GM18870 (cell line): ENCODE measurements around the gene PAGE3.

ENCODE experiments used
- ATAC-seq: cut with Tn5 transposase; IDR thresholded peaks from one replicate; pipeline ENCODE4 v1.9.1; 2021; ENCODE audit warnings: moderate library complexity; ENCODE audit not compliant: unreplicated experiment

PAGE3 gene, protein sequence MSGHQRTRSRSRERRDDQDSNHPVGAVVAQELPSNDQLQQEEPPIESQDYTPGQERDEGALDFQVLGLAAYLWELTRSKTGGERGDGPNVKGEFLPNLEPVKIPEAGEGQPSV

GRCh38 chrX:55264816-55265215, at the start of gene PAGE3:
Gene PAGE3, minus strand, starts transcription at chrX:55264916. Its CDS starts 1,013 bp downstream, at chrX:55263903.
- ATAC-seq = no peak

- no peak for ATAC-seq
These were observed 47.9 kb upstream of the PAGE3 start for GRCh38 chrX:55312655-55313054.

DNA sequence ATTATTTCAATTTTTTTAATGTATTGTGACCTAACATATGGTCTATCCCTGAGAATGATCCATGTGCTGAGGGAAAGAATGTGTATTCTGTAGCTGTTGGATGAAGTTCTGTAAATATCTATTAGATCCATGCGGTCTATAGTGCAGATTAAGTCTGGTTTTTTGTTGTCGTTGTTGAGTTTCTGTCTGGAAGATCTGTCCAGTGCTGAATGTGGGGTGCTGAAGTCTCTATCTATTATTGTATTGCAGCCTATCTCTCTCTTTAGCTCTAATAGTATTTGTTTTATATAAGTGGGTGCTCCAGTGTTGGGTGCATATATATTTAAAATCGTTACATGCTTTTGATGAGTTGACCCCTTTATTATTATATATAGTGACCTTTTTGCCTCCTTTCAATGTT, 26.2 kb upstream of the PAGE3 start:
- ATAC-seq = no peak

- no peak for ATAC-seq
These were observed 15.1 kb upstream of the PAGE3 start for GRCh38 chrX:55279832-55280231.

GRCh38 chrX:55260806-55261205, 3.9 kb downstream of the PAGE3 start:
- no peak for ATAC-seq

DNA sequence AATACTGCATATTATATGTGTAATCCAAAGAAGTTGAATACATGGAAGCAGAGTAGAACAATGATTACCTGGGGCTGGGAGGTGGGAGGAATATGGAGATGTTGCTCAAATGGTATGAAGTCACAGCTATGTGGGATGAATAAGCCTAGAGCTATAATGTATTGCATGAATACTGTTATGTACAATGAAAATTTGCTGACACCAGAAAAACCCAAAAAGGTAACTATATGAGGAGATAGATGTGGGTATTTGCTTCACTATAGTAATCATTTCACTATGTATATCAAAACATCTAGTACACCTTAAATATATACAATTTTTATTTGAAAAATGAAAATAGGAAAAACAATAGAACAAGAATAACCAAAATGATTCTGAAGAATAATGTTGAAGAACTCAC, 11.2 kb downstream of the PAGE3 start:
- no peak for ATAC-seq

DNA sequence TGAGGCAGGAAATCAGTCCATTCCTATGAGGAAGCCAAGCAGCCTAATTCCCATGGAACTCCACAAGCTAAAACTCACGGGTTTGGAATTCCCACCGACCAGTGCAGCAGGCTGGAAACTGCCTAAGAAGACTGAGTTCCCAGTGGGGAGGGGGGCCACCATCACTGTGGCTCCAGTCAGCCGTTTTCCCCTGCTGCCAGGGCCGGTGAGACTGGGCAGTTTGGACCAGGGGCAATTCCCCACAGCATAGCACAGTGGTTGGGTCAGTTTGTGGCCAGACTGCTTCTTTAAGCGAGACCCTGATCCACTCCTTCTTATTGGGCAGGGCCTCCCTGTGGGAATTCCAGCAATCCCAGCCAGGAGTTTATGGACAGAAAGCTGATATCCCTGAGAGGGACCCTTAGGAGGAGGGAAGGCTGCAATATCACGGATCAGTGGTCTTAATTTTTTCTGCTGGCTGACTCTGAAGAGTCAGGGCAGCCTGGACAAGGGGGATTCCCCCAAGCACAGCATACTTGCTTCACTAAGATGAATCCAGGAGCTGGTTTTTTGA, 23.9 kb downstream of the PAGE3 start:
- ATAC-seq = no peak

DNA sequence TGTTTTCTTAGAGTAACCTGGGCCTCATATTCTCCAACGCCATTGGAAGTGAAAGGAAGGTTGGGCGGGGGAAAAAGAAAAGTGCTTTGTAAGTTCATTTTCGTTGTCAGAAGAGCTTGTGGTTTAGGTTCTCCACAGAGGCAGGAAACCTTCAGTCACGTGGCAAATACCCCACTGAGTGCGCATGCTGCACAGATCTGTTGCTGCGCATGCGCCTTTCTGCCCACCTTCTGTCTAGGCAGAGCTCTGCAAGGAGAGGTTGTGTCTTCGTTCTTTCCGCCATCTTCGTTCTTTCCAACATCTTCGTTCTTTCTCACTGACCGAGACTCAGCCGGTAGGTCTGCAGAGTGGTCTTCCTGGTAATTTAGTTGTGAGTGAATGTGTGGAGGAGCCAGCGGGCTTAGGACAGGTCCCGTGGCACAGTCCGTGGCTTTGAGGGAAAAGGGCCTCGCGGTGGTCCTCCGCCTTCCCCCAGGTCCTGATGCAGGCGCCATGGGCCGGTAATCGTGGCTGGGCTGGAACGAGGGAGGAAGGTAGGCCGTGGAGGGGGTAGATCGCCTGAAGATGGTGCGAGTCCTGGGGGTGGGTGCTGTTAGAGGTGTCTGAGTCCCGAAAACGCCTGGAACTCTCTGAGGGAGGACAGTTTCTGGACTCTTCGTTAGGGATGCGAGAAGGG, 44.5 kb downstream of the PAGE3 start, which contains the start of gene PAGE5:
Gene PAGE5 (plus strand): TSS at position 228 of the 676 bp plus-strand sequence. CDS start 1,037 bp downstream, outside the sequence.
- no peak for ATAC-seq

DNA sequence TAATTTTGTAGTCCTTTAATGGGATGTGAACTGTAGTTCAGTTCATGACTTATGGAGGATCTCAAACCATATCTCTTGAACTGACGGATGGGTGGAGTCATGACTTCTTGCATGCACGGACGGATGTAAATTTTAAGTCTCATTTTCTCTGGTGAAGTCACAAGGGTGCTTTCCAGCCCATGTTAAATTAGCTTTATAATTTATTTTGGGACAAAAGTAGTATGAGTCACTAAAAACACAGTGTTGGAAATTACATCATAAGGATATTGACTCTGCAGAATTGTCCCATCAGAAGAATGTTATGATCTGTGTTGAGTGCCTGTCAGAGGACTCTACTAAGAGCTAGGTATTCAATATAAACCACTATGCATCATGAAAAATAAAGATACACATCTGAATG, 51.3 kb downstream of the PAGE3 start:
- no peak for ATAC-seq

- no peak for ATAC-seq
These were observed 53.6 kb downstream of the PAGE3 start for GRCh38 chrX:55210931-55211677.
